ENCODE results near the gene MAPKAP1.

GRCh38 chr9:125580701-125581286 lies 126.2 kb downstream of the MAPKAP1 start:
- TF ChIP-seq CTCF (IDR thresholded peaks at IDR 0.05) (no peak), POLR2A (IDR thresholded peaks at IDR 0.05) (no peak), POLR2AphosphoS5 (IDR thresholded peaks at IDR 0.05) (no peak), EP300 (IDR thresholded peaks at IDR 0.05) (no peak)
